Spleen (tissue), 7 donors: ENCODE measurements around the gene GSTT4.

Source experiments
- CTCF ChIP-seq, 11 experiments: fragments of 200-600 bp in 7 of 11; fragments of 450-650 bp in 4 of 11; sonication (generic) in 4 of 11; IDR thresholded peaks in 8 of 11; conservative IDR thresholded peaks in 3 of 11; 1 replicate in 7 of 11; 2 replicates in 4 of 11; pipeline versions ENCODE4 v1.4.0 to v1.8.0; 2016 to 2021; ENCODE audit warnings: antibody characterized with exemption in 11 of 11, inconsistent platforms in 4 of 11, mild to moderate bottlenecking in 1 of 11
- POLR2A ChIP-seq, 3 donors: fragments of 450-650 bp; IDR thresholded peaks; one replicate each; pipeline ENCODE4 v1.5.1; 2017; ENCODE audit warnings: antibody characterized with exemption in 3 of 3, mild to moderate bottlenecking in 1 of 3
- donor health status: DM: no; HTN: no; CAD: no; lungs with moderate emphysema.
- donor health status: DM: no; HTN: no; CAD: no.
- donor health status: DM: no; HTN: no; CAD: no.

GRCh38 chr22:24046024-24046423, 40.8 kb upstream of the GSTT4 start:
- no peak for TF ChIP-seq POLR2A (IDR thresholded peaks at IDR 0.05)
- no peak for TF ChIP-seq CTCF (IDR thresholded peaks at IDR 0.05 in 8 of 11, conservative IDR thresholded peaks at IDR 0.05 in 3 of 11)
